ENCODE results near the gene SLC35E3.

The SLC35E3 gene

GRCh38 chr12:68771223-68771925 is 25.4 kb downstream of the SLC35E3 start:
- no peak for DNase-seq

GRCh38 chr12:68772714-68773113 is 26.7 kb downstream of the SLC35E3 start:
- no peak for DNase-seq

GRCh38 chr12:68773582-68773981 is 27.6 kb downstream of the SLC35E3 start:
- no peak for DNase-seq

GRCh38 chr12:68775121-68775630 is 29.2 kb downstream of the SLC35E3 start:
- no peak for DNase-seq

- DNase-seq = no peak
Measured at GRCh38 chr12:68776976-68777610, 31.1 kb downstream of the SLC35E3 start.

- DNase-seq = no peak
Measured at GRCh38 chr12:68779280-68779679, 33.3 kb downstream of the SLC35E3 start.

GRCh38 chr12:68780731-68781130 is 34.8 kb downstream of the SLC35E3 start:
- DNase-seq = no peak

- DNase-seq = no peak
Measured at GRCh38 chr12:68781728-68782127, 35.8 kb downstream of the SLC35E3 start.

GRCh38 chr12:68784015-68784414 is 38.0 kb downstream of the SLC35E3 start:
- no peak for DNase-seq

GRCh38 chr12:68785358-68785757 is 39.4 kb downstream of the SLC35E3 start:
- DNase-seq = no peak

- no peak for DNase-seq
Measured at GRCh38 chr12:68785823-68786222, 39.8 kb downstream of the SLC35E3 start.

- DNase-seq = peak; percentile 6
Measured at GRCh38 chr12:68786929-68787328, 41.0 kb downstream of the SLC35E3 start.

- DNase-seq = no peak
Measured at GRCh38 chr12:68788554-68789143, 42.7 kb downstream of the SLC35E3 start.

GRCh38 chr12:68789144-68789878 is 43.3 kb downstream of the SLC35E3 start:
- DNase-seq = no peak

GRCh38 chr12:68790081-68790951 is 44.3 kb downstream of the SLC35E3 start:
- peak; percentile 7 for DNase-seq

- no peak for DNase-seq
Measured at GRCh38 chr12:68790952-68791234, 44.9 kb downstream of the SLC35E3 start.

- DNase-seq = no peak
Measured at GRCh38 chr12:68791897-68792481, 46.0 kb downstream of the SLC35E3 start.

- DNase-seq = peak; percentile 16
Measured at GRCh38 chr12:68792952-68793351, 47.0 kb downstream of the SLC35E3 start.

GRCh38 chr12:68793436-68793835 is 47.5 kb downstream of the SLC35E3 start:
- DNase-seq = no peak

- no peak for DNase-seq
Measured at GRCh38 chr12:68793975-68794652, 48.1 kb downstream of the SLC35E3 start.

GRCh38 chr12:68794653-68795251 is 48.8 kb downstream of the SLC35E3 start:
- DNase-seq = no peak

All from NCI-H69 (cell line).